GM18507 (cell line): ENCODE results near the gene ENAH.

Source experiments
- DNase-seq: peaks from one replicate; pipeline ENCODE4 v3.0.0; 2011; ENCODE audit warnings: low read depth; ENCODE audit not compliant: insufficient read length; ENCODE audit errors: extremely low spot score
- FAIRE-seq: peaks from 2 replicates; lab custom pipeline; 2011; peaks lifted over from hg19 to GRCh38; lab: Jason Lieb, UNC

The ENAH gene

DNA sequence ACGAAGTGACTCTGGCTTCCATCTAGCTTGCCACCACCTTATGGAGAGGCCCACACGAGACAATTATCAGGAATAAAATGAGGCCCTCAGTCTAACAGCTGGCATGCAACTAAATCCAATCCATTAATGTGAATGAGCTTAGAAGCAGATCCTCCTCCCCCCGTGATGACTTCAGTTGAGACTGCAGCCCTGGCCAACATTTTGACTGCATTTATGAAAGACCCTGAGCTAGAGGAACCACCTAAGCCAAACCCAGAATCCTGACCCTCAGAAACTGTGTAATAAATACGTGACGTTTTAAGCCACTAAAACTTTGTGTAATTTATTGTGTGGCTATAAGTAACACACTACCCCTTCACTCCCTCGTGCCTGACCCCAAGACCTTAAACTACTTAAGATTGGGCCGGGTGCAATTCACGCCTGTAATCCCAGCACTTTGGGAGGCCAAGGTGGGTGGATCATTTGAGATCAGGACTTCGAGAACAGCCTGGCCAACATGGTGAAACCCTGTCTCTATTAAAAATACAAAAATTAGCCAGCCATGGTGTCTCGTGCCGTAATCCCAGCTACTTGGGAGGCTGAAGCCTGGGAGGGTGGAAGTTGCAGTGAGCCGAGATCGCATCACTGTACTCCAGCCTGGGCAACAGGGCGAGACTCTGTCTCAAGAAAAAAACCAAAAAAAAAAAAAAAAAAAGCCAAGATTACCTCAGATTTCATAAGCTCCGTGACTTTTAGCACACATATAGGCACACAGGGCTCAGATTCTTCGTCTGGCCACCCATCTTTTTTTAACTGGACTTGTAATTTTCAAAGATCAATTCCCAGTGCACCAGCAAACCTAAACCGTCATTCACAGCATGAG, 72.5 kb downstream of the ENAH start:
- no peak for FAIRE-seq
- DNase-seq = no peak

DNA sequence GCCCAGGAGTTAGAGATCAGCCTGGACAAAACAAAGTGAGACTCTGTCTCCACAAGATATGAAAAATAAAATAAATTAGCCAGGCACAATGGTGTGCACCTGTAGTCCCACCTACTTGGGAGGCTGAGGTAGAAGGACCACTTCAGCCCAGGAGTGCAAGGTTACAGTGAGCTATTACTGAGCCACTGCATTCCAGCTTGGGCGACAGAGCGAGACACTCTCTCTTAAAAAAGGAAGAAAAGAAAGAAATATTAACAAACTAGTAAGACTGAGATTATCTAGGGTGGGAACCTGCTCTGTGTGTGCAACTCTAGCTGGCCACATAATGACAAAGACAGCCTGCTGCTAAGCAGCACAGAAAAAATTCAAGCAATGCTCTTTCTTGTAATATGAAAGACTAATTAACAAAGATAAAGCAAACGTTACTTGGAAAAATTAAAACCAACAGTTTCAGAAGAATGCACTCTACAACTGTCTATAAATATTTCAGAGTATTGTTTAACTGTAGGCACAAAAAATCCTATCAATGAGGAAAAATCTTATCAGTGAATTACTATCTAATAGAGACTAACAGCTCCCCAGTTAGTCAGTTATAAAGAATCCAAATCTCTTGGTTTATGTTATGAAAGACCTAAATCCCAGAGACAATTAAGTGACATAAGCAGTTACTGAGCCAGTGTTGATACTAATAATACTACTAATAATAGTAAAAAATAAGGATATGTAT, 74.5 kb downstream of the ENAH start:
- no peak for FAIRE-seq

DNA sequence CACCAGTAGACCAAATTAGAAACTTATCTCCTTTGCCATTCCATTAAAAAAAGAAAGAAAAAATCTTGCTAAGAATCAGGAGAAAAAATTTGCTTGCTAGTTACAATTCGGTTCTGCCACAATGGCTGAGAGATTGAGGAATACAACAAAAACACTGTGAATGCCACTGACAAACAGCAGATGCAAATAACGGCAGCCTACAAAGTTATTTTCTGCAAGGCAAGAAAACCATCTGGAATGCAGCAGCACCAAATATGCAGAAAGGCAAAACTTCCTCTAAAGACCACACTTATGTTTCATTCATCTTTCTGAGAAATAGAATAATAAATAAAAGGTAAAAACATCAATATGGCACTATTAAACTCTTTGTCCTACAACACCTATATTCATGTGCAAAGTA, 75.7 kb downstream of the ENAH start:
- FAIRE-seq = no peak

More for the DNA sequence above, 74.5 kb downstream of the ENAH start:
- DNase-seq = no peak

DNA sequence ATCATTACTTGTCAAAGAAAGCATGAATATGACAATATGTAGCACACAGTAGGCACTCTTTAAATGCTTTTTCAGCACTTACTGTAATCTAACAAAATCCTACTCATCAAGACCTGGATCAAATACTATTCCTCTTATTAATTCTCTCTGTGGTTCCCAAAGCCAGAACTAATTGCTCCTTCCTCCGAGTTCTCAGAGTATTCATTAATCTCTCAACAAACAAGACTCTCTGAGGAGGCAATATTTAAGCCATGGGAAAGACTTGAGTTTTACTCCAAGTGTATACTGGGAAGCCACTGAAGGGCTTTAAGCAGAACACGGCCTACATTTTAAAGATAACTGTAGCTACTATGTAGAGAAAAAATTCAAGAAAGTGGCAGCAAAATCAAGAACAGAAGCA, 79.7 kb downstream of the ENAH start:
- DNase-seq (no peak), FAIRE-seq (no peak)

More for the DNA sequence above, 75.7 kb downstream of the ENAH start:
- DNase-seq = no peak

DNA sequence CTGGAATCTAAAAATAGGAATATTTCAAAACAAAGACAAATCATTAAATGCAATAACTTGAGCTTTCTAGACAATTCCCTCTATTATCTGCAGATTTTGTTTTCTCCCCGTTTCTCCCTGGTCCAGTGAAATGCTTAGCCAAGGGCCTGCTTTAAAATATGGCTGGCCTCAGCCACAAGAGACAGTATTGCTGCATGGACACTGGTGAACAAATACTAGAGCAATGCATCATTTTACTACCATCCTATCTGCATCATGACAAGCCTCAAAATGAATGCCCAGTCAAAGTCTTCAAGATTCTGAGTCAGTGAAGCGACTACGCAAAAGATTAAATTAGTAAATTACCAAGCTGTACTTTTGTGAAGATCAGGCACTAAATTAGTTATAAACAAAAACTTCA, 80.5 kb downstream of the ENAH start:
- no peak for FAIRE-seq
- no peak for DNase-seq

DNA sequence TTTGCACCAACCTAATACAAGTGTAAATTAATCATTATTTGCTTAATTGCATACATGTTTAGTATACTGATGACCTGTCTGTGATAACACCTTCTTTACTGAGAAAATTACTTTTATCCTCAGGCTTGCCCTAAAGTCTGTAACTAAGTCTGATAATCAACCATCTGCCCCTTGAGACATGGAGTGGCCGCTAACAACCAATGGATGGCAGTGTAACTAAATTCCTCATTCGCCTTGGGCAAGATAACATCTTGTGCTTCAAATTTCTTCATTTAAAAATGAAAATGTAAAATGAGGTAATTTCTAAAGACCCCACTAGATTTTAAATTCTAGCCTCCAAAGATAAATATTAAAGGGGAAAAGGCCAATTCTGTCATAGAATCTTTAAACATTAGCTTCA, 85.1 kb downstream of the ENAH start:
- DNase-seq (no peak), FAIRE-seq (no peak)

DNA sequence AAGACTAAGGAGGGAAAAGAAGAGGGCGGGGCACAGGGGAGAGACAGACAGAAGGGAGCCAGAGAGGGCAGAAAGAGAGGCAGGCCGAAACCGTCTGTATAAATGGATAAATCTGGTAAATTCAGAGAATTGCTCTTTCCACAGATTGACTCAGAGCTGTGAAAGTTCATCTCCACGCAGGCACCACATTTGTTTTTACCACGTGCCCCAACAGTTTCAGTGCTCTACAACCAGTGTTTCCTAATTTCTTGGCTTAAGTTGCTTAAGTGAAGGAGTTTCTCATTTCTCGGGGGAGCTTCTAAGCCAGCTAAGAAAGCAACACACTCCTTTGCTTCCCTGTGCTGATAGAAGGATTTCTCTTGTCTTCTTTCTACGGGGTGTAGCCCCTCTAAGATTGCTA, 87.1 kb downstream of the ENAH start:
- no peak for DNase-seq
- FAIRE-seq = no peak

DNA sequence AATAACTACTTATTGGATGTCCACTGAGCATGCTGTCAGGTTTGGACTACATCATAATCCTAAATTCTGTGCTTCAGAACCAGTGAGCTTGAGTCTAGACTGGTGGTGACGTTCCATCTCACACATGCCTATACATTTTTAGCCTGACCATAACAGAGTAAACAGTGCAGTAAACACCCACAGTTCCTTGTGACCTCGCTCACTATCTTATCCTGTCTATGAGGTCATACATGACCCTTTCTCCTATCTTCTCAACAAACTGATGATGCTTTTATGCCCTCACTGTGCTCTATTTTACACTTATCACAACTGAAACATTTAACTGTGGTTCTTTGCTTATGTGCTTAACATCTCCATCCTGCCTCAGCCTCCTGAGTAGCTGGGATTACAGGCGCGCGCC, 91.2 kb downstream of the ENAH start:
- DNase-seq (no peak), FAIRE-seq (no peak)

DNA sequence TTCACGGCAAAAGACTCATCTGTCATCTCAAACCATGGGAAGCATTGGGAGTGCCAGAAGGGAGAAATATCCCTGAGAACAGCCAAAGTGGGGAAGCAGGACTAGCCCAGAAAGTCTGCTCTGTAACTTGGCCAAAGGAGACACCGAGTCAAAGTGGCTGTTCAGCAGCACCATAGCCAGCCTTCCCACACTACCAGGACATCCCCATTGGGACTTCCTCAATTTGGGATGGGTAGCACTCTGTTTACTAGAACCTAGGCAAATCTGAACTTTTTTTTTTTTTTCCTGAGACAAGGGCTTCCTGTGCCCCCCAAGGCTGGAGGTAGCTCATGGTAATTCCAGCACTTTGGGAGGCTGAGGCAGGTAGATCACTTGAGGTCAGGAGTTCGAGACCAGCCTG, 93.0 kb downstream of the ENAH start:
- FAIRE-seq (no peak), DNase-seq (no peak)

DNA sequence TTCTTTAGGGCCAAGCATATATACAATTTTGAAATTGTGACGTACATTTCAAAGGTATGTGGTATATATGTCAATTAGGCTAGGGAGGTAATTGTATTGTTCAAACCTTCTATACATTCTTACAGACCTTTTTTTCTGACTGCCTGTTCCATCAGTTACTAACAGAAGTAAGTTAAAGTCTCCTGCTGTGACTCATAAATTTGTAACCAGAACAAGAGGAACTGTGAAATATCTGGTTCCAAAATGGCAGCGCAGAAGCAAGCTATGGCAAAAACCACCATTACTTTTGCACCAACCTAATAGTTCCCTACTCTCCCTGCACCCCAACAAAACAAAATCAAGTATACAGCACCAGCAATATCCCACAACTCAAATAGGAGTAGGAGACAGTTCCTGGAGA, 93.6 kb downstream of the ENAH start:
- DNase-seq (no peak), FAIRE-seq (no peak)

DNA sequence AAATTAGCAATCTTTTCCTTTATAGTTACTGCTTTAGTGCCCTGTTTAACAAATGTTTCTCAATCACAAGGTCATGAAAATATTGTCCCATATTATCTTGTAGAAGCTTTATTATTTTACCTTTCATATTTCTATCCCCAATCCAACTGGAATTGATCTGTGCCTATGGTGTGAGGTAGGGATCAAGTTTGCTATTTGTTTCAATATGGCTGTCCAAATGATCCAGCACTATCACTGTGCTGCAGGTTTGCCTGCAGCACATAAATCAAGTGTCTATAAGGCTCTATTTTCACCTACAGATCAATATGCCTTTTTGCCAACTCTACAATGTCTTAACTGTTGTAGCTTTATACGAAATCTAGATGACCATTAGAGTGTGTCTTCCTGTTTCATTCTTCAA, 96.2 kb downstream of the ENAH start:
- FAIRE-seq = no peak
- DNase-seq = no peak

DNA sequence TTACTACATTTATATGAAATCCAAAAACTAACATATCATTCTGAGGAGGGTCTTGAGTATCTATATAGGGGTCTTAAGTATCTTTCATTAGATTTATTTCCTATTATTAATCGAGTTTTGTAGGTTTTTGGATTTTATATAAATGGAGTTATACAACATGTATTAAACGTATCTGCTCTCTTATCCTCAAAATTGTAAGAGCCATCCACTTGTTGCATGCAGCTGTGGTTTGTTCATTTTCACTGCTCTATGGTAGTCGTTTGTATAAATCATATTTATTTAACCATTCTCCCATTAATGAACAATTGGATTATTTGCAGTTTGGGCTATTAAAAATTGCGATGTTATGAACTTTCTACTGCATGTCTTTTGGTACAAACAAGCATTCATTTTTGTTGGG, 97.1 kb downstream of the ENAH start:
- FAIRE-seq (no peak), DNase-seq (no peak)

DNA sequence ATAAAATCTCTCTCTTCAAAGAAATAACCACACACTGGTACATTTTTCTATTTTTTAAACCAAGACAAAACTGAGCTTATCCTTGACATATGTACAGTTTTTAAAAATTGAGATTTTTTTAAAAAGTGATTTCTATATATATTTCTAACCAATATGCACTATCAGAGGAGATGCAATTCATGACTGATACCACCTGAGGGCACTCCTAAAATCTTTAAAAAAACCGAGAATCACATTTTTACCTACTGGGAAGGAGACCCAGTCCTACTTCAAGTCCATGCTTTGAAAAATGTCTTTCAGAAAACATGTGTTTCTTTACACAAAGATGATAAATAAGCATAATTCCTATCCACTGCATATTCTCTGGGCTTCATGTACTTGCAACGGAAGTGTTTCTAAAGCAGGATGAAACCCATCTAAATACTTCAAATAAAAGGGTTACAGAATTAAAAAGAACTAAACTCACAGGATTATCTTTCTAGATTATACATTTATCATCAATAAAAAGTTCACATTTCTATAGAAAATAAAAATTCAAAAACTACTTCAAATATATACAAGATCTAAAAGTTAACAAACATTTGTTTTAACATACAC, 98.6 kb downstream of the ENAH start:
- DNase-seq = peak; percentile 8
- FAIRE-seq = peak; percentile 60

DNA sequence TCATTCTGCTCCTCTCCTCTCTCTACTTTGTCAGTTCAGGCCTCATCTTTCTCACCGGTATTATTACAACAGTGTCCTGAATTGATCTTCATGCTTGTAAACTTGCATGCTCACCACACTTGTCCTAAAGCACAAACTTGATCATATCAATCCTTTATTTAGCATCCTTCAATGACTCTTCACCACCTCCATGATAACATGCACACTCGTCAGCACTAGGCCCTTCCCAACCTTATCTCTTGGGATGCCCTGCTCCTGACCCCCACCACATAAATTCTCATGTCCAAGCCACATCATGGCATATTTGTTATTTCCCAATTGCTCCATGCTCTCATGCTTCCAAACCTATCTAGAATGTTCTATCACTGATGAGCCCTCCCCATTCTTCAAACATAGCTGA, 103.1 kb downstream of the ENAH start:
- DNase-seq = no peak
- FAIRE-seq = no peak

DNA sequence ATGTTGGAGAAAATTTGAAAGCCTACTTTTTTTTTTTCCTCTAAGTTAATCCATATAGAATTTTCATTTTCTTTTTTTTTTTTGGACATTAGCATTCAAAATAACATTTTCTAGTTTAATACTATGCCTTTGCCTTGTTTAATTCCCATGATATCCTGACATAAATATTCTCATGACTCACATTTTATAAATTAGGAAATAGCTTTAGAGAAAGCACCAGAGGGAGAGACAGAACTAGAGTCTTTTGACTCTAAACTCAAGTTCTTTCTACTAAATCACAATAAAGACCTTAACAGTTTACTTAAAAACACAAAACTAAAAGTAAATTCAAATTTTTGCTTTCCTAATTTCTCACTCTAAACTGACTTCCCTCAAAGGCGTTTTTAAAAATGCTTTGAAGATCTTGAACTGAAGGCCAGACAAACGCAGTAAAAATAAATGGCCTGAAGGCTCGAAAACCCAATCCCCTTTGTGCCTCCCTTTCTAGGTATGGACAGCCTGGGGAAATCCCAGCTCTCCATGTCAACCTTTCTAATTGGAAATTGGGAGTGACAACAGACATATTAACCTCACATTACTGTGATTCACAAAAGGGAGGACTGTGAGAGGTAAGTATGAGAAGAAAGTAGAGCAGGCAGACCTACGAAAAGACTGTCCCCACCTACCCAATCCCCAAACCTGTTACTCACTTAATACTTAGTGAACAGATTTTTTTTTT, 104.6 kb downstream of the ENAH start:
- DNase-seq (no peak), FAIRE-seq (no peak)

DNA sequence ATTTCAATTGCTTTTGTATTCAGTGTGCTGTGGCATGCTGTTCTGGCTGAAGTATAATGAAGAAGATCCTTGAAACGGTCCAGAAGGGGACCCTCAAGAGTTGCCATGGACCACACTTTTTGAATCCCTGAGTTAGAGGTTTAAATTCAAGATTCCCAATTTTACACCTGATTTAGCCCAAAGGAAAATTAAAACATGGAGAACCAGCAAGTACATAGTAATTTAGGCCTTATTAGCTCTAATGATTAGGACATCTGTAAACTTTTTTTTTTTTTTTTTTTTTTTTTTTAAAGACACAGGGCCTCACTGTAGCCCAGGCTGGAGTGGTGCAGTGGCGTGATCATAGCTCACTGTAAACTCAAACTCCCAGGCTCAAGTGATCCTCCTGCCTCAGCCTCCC, 107.3 kb downstream of the ENAH start:
- DNase-seq = no peak
- no peak for FAIRE-seq

DNA sequence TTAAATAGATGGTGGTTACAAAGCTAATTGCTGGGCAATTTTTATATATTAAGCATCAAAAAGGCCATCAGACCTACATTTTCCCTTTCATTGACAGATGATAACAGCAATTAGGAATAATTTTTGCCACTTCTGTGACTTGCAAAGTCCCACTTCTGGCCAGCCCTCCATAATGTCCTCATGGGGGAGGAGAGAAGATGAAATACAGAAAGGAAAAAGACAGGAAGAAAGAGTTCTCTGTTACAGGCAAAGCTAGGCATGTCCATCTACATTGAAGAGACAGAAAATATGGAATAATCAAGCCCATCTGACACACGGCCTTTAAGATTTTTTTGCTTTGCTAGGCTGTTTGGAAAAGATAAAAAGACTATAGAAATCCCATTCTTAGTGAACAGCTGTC, 108.0 kb downstream of the ENAH start:
- FAIRE-seq = no peak

DNA sequence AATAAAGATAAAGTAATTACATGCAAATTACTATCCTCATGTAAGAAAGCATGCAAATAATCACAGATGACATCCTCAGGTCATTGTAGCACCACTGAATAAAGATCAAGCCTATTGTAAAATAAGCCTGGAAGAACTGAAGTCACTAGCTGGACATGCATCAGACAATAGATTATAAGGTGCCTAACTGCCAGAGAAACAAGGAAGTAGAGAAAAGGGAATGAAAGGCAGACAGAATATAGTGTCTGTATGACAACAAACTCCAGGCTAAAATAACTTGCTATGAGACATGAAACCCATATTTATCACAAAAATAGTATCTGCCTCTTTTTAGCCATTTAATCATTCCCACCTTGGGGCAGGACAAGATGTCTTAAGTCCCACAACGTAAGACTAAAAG, 108.7 kb downstream of the ENAH start:
- DNase-seq = no peak

More for the DNA sequence above, 108.0 kb downstream of the ENAH start:
- no peak for DNase-seq

DNA sequence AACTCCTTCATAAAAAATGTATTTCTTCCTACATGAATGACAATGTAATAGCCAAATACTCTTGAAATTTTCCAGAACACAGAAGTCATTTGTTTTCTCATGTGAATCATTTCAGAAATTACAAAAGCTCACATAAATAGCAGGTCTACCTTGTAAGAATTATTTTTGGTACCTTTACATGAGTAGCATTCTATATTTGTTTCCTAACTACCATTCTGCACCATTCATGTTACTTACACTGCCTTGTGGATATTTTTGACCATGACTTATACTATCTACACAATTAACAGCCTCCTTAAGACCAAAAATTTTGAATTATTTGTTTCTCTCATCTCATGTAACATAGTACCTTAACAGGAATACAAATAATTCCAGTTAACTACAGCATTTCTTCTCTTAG, 109.6 kb downstream of the ENAH start:
- FAIRE-seq = no peak

More for the DNA sequence above, 108.7 kb downstream of the ENAH start:
- no peak for FAIRE-seq

DNA sequence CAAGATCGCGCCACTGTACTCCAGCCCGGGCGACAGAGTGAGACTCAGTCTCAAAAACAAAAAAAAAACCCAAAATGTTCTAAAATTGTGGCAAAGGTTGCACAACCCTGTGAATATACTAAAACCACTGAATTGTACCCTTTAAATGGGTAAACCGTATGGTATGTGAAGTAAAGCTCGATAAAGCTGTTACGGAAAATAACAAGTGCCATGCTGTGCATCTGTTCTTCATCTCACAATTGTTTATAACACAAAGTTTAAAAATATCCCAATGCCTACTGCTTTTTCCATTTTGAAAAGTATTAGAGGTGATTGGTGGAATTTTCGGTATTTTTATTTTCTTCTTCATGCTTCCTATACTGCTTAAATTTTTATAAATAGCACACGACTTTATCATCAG, 111.5 kb downstream of the ENAH start:
- no peak for DNase-seq
- no peak for FAIRE-seq

More for the DNA sequence above, 109.6 kb downstream of the ENAH start:
- DNase-seq = no peak
